GM19239 (cell line): ENCODE results near the gene RPH3AL.
A peak's percentile ranks its signal among the peaks of the same experiment; 100 is the strongest.
"Not testable (repeated sequence)": the region's sequence is repeated elsewhere in the genome, so short reads cannot be mapped to it uniquely, and the experiment has no call there.

Experiments used
- DNase-seq: peaks from one replicate; pipeline ENCODE4 v3.0.0; 2011; ENCODE audit warnings: low spot score; ENCODE audit not compliant: insufficient read length
- FAIRE-seq: peaks from 2 replicates; lab custom pipeline; 2011; peaks lifted over from hg19 to GRCh38; lab: Jason Lieb, UNC

Gene RPH3AL

DNA sequence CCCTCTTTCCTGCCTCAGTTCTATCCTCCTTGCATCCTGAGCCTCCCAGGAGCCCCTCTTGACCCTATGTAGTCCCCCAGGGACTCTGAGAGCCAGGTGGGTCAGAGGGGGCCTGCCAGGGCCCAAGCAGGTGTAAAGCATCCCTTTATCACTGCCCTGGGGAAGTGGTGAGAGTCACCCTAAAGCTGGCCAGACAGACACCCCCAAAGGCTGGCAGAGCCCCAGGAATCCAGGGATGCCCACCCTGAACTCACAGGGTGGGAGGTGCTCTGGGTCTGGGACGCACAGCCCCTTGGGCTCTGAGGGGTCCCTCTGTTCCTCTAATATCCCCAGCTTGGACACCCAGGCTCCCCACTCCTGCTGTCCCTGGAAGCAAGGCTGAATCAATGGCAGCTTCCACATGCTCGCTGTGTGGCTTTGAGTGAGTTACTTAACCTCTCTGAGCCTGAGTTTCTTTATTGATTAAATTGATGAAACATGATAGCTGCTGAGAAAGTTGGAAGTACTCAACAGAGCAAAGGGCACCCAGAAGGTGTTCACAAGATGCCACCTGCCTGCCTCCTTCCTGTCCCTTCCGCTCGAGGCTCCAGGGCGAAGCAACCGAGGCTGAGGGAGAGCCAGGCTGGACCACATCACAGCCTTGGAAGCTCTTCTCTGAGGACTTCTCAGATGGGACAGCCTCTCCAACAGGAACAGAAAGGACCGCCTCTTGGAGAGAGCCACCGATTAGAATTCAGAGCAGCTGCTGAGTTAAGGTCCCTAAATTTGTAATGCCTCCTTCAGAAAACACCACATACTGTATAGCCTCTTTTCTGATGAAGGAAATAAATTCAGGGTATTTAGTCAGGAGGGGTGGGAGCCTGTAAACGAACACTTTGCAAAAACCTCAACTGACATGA lies 104.0 kb downstream of the RPH3AL start:
- no peak for FAIRE-seq

DNA sequence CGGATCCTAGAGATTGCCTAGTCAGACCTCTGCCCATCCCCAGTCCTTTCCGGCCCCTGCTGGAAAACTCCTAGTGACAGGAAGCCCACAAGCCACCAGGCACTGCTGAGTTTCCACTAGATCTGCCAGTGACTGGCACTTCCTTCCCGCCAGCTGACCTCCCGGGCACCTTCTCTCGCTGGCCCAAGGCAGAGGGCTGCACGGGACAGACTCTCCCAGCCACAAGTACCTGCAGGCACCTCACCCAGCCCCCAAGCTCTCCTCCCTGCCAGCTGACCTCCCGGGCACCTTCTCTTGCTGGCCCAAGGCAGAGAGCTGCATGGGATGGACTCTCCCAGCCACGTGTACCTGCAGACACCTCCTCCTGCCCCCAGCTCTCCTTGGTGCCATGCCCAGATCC lies 104.8 kb downstream of the RPH3AL start:
- no peak for DNase-seq
- FAIRE-seq, result no peak

More for the DNA sequence above, 104.0 kb downstream of the RPH3AL start:
- no peak for DNase-seq

DNA sequence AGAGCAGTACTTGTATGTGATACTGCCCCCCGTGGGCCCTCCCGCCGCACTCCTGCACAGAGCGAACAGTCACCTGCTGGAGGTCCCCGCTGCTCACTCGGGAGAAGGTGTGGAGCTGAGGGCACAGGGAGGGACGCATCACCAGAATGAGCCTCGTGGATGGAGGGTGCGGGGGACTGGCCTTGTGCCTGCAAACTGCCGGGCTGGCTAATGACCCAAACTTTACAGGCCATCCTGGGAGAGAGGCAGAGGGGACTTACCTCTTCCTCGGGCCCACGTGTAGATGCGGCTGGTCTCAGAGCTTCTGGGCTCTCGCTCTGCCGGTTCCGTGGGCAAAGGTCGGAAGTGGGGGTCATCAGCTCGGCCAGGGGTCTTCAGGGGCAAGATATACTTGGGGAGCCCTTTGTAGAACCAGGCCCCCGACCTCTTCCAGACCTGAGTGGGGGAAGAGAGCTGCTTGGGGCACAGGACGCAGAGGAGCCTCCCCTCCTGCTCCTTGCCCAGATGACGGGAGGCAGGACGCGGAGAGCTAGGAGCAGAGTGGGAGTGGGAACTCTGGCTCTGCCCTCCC lies 105.7 kb downstream of the RPH3AL start:
- no peak for DNase-seq
- no peak for FAIRE-seq

DNA sequence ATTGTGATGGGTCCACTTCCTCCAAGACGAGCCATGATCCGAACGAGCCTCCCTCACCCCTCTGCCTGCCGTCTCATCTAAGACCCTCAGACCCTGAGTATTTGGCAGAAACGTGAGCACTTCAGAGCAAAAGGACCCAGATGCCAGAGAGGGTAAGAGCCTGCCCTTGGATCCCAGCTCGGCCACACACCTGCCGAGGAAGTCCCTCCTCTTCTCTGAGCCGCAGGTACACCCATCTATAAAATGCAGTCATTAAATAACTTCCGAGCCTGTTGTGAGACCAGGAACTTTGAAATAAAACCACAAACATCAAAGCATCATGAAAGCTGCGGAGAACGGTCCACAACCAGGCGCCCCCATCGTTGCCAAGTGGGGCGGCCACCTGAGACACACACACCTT lies 106.4 kb downstream of the RPH3AL start:
- FAIRE-seq (no peak), DNase-seq (no peak)

GRCh38 chr17:245611-246010 lies 107.0 kb downstream of the RPH3AL start:
- FAIRE-seq (no peak), DNase-seq (no peak)

GRCh38 chr17:245020-245419 lies 107.6 kb downstream of the RPH3AL start:
- DNase-seq, result no peak
- FAIRE-seq, result no peak

DNA sequence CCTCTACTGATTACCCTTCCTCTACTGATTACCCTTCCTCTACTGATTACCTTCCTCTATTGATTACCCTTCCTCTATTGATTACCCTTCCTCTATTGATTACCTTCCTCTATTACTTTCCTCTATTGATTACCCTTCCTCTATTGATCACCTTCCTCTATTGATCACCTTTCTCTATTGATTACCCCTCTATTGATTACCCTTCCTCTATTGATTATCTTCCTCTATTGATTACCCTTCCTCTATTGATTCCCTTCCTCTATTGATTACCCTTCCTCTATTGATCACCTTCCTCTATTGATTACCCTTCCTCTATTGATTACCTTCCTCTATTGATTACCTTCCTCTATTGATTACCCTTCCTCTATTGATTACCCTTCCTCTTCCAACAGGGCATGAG lies 108.7 kb downstream of the RPH3AL start:
- not testable (repeated sequence) for FAIRE-seq, DNase-seq

GRCh38 chr17:238964-239259 lies 113.7 kb downstream of the RPH3AL start:
- FAIRE-seq (no peak), DNase-seq (no peak)

DNA sequence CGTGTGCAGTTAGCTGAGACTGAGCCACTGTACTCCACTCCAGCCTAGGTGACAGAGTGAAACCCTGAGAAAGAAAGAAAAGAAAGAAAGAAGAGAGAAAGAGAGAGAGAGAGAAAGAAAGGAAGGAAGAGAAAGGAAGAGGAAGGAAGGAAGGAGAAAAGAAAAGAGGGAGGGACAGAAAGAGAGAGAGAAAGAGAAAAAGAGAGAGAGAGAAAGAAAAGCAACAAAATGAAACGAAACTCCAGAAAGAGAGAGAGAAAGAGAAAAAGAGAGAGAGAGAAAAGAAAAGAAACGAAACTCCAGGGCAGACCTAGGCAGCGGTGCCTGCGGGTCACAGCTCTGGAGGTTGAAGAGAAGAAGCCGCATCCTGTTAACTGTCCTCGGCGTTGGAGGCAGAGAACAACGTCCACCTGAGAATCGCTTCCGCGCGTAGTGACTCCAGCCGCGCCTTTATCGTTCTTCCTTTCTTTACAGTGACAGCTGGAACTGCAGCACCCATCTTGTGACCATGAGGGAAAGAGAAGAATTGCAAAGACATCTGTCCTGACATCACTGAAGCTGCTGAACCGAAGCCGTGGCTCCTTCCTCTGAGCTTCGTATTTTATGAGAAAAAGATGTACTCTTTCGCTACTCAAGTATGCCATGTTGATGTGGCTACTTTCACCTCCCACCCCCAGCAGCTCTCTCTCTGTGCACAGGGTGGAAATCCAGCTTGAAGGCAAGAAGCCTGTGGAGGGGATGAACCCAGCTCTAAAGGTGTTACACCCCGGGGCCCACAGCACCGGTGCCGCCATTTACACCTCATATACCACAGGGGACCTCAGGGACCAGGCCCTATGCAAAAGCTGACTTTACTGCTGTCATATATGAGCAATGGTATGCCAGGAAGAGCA lies 114.3 kb downstream of the RPH3AL start:
- FAIRE-seq (no peak), DNase-seq (no peak)

GRCh38 chr17:237406-237955 lies 115.1 kb downstream of the RPH3AL start:
- no peak for DNase-seq
- no peak for FAIRE-seq

- DNase-seq, result no peak
- no peak for FAIRE-seq
Measured at GRCh38 chr17:236641-237405, 115.8 kb downstream of the RPH3AL start.

DNA sequence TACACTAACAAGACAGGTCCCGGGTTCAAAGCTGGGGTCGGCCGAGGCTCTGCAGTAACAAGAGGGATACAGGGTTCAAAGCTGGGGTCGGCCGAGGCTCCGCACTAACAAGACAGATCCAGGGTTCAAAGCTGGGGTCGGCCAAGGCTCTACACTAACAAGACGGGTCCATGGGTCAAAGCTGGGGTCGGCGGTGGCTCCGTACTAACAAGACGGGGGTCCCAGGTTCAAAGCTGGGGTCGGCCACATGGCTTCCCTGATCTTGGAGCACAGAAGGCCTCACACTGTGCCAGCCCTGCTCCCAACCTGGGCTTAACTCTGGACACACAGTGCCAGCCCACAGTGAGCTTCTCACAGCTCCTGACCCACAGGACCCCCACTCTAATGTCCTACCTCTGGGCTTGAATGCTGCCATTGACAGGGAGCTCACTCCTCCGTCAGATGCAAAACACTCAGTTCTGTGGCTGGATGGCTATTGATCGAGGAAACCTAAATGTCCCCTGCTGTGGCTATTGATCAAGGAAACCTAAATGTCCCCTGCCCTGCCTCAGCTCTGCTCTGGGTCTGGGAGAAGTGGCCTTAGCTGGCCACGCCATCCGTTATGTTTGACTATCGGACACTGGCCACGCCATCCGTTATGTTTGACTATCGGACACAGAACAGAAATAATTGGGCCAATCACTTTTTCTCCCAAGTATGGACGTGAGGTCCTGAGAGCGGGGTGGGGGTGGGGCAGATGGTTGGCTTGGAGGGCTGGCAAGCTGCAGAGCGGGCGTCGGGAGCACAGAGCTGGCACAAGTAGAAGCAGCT lies 116.6 kb downstream of the RPH3AL start:
- FAIRE-seq, result no peak
- DNase-seq, result no peak

DNA sequence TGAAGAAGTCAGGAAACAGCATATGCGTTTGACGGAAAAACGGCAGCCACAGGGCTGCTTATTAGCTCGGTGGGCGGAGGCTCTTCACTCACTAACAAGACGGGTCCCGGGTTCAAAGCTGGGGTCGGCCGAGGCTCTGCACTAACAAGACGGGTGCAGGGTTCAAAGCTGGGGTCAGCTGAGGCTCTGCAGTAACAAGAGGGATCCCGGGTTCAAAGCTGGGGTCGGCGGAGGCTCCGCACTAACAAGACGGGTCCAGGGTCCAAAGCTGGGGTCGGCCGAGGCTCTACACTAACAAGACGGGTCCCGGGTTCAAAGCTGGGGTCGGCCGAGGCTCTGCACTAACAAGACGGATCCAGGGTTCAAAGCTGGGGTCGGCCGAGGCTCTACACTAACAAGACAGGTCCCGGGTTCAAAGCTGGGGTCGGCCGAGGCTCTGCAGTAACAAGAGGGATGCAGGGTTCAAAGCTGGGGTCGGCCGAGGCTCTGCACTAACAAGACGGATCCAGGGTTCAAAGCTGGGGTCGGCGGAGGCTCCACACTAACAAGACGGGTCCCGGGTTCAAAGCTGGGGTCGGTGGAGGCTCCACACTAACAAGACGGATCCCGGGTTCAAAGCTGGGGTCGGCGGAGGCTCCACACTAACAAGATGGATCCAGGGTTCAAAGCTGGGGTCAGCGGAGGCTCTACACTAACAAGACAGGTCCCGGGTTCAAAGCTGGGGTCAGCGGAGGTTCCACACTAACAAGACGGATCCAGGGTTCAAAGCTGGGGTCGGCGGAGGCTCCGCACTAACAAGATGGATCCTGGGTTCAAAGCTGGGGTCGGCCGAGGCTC lies 117.4 kb downstream of the RPH3AL start:
- DNase-seq, FAIRE-seq: not testable (repeated sequence)

GRCh38 chr17:234163-234993 lies 118.2 kb downstream of the RPH3AL start:
- DNase-seq, result not testable (repeated sequence)

GRCh38 chr17:233473-233941 lies 119.1 kb downstream of the RPH3AL start:
- no peak for DNase-seq
- FAIRE-seq, result peak; percentile 21

More at GRCh38 chr17:234163-234993, 118.2 kb downstream of the RPH3AL start:
- FAIRE-seq, result not testable (repeated sequence)

DNA sequence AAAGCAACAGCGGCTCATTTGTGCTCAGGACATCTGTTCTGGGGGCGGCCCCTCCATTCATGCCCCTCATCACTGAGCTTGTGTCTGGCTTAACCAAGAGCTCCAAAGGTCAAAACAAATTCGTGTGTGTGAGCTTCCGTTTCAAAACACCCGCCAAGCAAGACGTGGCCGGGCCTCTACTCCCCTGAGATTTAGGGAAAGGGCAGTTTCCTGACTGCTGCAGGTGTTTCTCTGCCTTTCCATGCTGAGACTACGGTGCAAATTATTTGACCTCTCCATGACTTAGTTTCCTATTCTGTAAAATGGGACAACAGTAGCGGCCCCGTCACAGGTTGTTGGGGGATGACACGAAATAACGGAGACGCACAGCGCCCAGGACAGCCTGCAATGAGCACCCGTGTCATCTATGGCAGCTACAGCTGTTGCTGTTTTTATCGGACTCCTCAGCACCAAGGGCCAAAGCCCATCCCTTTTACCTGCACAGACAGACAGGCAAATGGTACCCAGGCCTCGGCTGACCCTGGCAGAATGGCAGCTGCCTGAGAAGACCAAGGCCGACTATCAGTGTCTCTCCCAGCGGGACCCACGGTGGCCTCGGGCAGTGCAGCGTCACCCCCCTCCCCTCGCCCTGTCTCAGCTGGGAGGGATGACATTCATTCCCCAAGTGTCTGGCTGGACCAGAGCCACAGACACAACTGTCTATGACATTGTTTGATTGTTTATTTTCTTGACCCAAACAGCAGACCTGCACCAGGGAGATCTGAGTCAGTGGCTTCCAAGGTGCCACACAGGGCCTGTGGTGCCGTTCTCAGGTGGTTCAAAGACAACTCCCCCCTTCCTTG lies 120.4 kb downstream of the RPH3AL start:
- no peak for FAIRE-seq

More for the DNA sequence above, 120.4 kb downstream of the RPH3AL start:
- DNase-seq, result no peak
